WTC11 (cell line): ENCODE data around the gene TBX15. TPM values are rescaled to one million over a fixed set of nuclear protein-coding genes. Genes with fewer than 3 reads are reported as not detected.

Source experiments
- ATAC-seq: fragments of 200-7000 bp; cut with Tn5 transposase; 2 replicates; pipeline ENCODE4 v1.10.0; 2021; ENCODE audit warnings: mild to moderate bottlenecking, moderate library complexity
- CTCF ChIA-PET: fragments of 300-600 bp; sonication (Branson Sonifier 250); formaldehyde crosslinking; loops from one replicate; lab custom pipeline; 2021; ENCODE audit warnings: antibody characterized with exemption; lab: Charles Lee
- POLR2A ChIA-PET: fragments of 350-600 bp; sonication (Branson Sonifier 250); formaldehyde crosslinking; loops from one replicate; lab custom pipeline; 2021; ENCODE audit warnings: antibody characterized with exemption; lab: Charles Lee
- DNase-seq: peaks from one replicate; pipeline ENCODE4 v3.0.0; 2021; ENCODE audit warnings: low spot score
- H3K27ac Mint-ChIP-seq: 2 replicates; pipeline ENCODE4 v1.8.0; 2021; ENCODE audit warnings: mixed read lengths
- H3K27me3 Mint-ChIP-seq: 2 replicates; pipeline ENCODE4 v1.8.0; 2021; ENCODE audit warnings: low read depth, mild to moderate bottlenecking, moderate library complexity, mixed read lengths
- H3K36me3 Mint-ChIP-seq: 2 replicates; pipeline ENCODE4 v1.8.0; 2021; ENCODE audit warnings: mixed read lengths
- H3K4me1 Mint-ChIP-seq: 2 replicates; pipeline ENCODE4 v1.8.0; 2022; ENCODE audit warnings: mixed read lengths
- H3K4me3 Mint-ChIP-seq: 2 replicates; pipeline ENCODE4 v1.8.0; 2021; ENCODE audit warnings: mild to moderate bottlenecking, moderate library complexity, mixed read lengths
- H3K9me3 Mint-ChIP-seq: 2 replicates; pipeline ENCODE4 v1.8.0; 2021; ENCODE audit warnings: mixed read lengths
- ATF3 ChIP-seq: sonication (generic); formaldehyde crosslinking; conservative IDR thresholded peaks from 2 replicates; pipeline ENCODE4 v1.8.1; 2022; ENCODE audit warnings: mild to moderate bottlenecking, missing genetic modification reagents
- CREB1 ChIP-seq: sonication (generic); formaldehyde crosslinking; IDR thresholded peaks from 2 replicates; pipeline ENCODE4 v1.8.0; 2023; ENCODE audit warnings: mild to moderate bottlenecking, missing genetic modification reagents
- CTCF ChIP-seq: fragments of 200-600 bp; IDR thresholded peaks from 2 replicates; pipeline ENCODE4 v1.8.0; 2022; ENCODE audit warnings: antibody characterized with exemption
- FOXJ3 ChIP-seq: sonication (generic); formaldehyde crosslinking; IDR thresholded peaks from 2 replicates; pipeline ENCODE4 v1.9.0; 2021; ENCODE audit warnings: missing genetic modification reagents, mild to moderate bottlenecking, borderline replicate concordance
- GABPB1 ChIP-seq: sonication (generic); formaldehyde crosslinking; IDR thresholded peaks from 2 replicates; pipeline ENCODE4 v1.8.1; 2023; ENCODE audit warnings: mild to moderate bottlenecking, missing genetic modification reagents
- GRHL2 ChIP-seq: fragments of 250-450 bp; sonication (Bioruptor Pico); IDR thresholded peaks from 2 replicates; pipeline ENCODE4 v1.8.0; 2022; ENCODE audit warnings: mild to moderate bottlenecking, moderate library complexity; ENCODE audit not compliant: insufficient replicate concordance, severe bottlenecking
- MLX ChIP-seq: sonication (generic); formaldehyde crosslinking; IDR thresholded peaks from 2 replicates; pipeline ENCODE4 v1.8.1; 2023; ENCODE audit warnings: mild to moderate bottlenecking, missing genetic modification reagents, moderate library complexity
- OVOL2 ChIP-seq: fragments of 250-450 bp; sonication (Bioruptor Pico); IDR thresholded peaks from 2 replicates; pipeline ENCODE4 v1.9.0; 2021; ENCODE audit warnings: mild to moderate bottlenecking, borderline replicate concordance
- ZNF281 ChIP-seq: sonication (generic); formaldehyde crosslinking; IDR thresholded peaks from 2 replicates; pipeline ENCODE4 v1.8.0; 2023; ENCODE audit warnings: mild to moderate bottlenecking, missing genetic modification reagents
- ZNF396 ChIP-seq: fragments of 250-450 bp; sonication (Bioruptor Pico); IDR thresholded peaks from 2 replicates; pipeline ENCODE4 v1.8.0; 2021; ENCODE audit warnings: mild to moderate bottlenecking, moderate library complexity, borderline replicate concordance
- ZNF423 ChIP-seq: fragments of 250-450 bp; sonication (Bioruptor Pico); IDR thresholded peaks from 2 replicates; pipeline ENCODE4 v2.1.2; 2022; ENCODE audit warnings: mild to moderate bottlenecking, moderate library complexity
- ZNF532 ChIP-seq: fragments of 250-450 bp; sonication (Bioruptor Pico); IDR thresholded peaks from 2 replicates; pipeline ENCODE4 v1.9.0; 2021; ENCODE audit warnings: mild to moderate bottlenecking, borderline replicate concordance
- ZSCAN18 ChIP-seq: fragments of 250-450 bp; sonication (Bioruptor Pico); IDR thresholded peaks from 2 replicates; pipeline ENCODE4 v2.1.2; 2022; ENCODE audit warnings: mild to moderate bottlenecking, moderate library complexity
- total RNA-seq: library from RNA; stranded (reverse); gene quantifications from 3 replicates; pipeline ENCODE4 v1.2.3, GENCODE V29; 2021

Gene TBX15
- total RNA-seq, 1 experiment from 2014 or later = 0.11 TPM

GRCh38 chr1:119001181-119002027 is 13.3 kb upstream of the TBX15 start (continued):
- TF ChIP-seq MLX (no peak), OVOL2 (CRISPR knock-in tag) (no peak)

- H3K9me3 Mint-ChIP-seq = no peaks in the 10 kb centered on the region
- peaks cover under 1% of the 10 kb centered on the region for H3K36me3 Mint-ChIP-seq
- peaks cover 62% of the 10 kb centered on the region for H3K4me1 Mint-ChIP-seq
- TF ChIP-seq ZNF396 (CRISPR knock-in tag) (no peak), FOXJ3 (no peak), ZNF281 (CRISPR knock-in tag) (no peak), GABPB1 (CRISPR knock-in tag) (no peak), ZNF532 (CRISPR knock-in tag) (no peak), CREB1 (CRISPR knock-in tag) (no peak), ZNF423 (no peak), CTCF (no peak), GRHL2 (no peak), ZSCAN18 (no peak), ATF3 (CRISPR knock-in tag) (no peak)
- peak overlapping the region; percentile 68 for H3K4me3 Mint-ChIP-seq
- no peak overlapping the region for H3K27ac Mint-ChIP-seq
- POLR2A ChIA-PET = interaction anchor here (1.0 to 1.8 kb wide), 2 partner anchors 11 to 16 kb away, joined by 4 to 6 read pairs; no protein-coding TSS in a partner anchor
- DNase-seq (no peak), ATAC-seq (peak; percentile 19)
- peaks cover 100% of the 10 kb centered on the region for H3K27me3 Mint-ChIP-seq
- CTCF ChIA-PET = interaction anchor here (0.7 to 3.0 kb wide), 7 partner anchors 8 to 753 kb away, joined by 3 to 28 read pairs (median 7); no protein-coding TSS in a partner anchor
These were observed 12.4 kb upstream of the TBX15 start for GRCh38 chr1:119000371-119001180.
